SK-N-SH treated with all-trans-retinoic acid at 6 μM for 48 hours (cell line): ENCODE results near the gene TNFRSF1B.

Experiments
- ARNTL ChIP-seq: fragments of 450-650 bp; formaldehyde crosslinking; IDR thresholded peaks from 2 replicates; pipeline ENCODE4 v1.5.0; 2020; ENCODE audit warnings: low read depth, mild to moderate bottlenecking, moderate library complexity, borderline replicate concordance
- ESRRG ChIP-seq: fragments of 250-450 bp; sonication (Bioruptor Pico); IDR thresholded peaks from 2 replicates; pipeline ENCODE4 v1.6.1; 2021; ENCODE audit warnings: mild to moderate bottlenecking
- GLIS3 ChIP-seq: fragments of 250-450 bp; sonication (Bioruptor Pico); IDR thresholded peaks from 2 replicates; pipeline ENCODE4 v1.5.0; 2020; ENCODE audit warnings: mild to moderate bottlenecking, moderate library complexity
- PPARA ChIP-seq: fragments of 250-450 bp; sonication (Bioruptor Pico); IDR thresholded peaks from 2 replicates; pipeline ENCODE4 v1.5.0; 2020; ENCODE audit warnings: mild to moderate bottlenecking, borderline replicate concordance
- ZC3H10 ChIP-seq: fragments of 250-450 bp; sonication (Bioruptor Pico); IDR thresholded peaks from 2 replicates; pipeline ENCODE4 v1.5.1; 2021; ENCODE audit warnings: mild to moderate bottlenecking, moderate library complexity
- ZFP3 ChIP-seq: fragments of 250-450 bp; sonication (Bioruptor Pico); IDR thresholded peaks from 2 replicates; pipeline ENCODE4 v1.5.0; 2020; ENCODE audit warnings: mild to moderate bottlenecking, moderate library complexity
- ZNF565 ChIP-seq: fragments of 450-650 bp; formaldehyde crosslinking; conservative IDR thresholded peaks from 2 replicates; pipeline ENCODE4 v1.5.0; 2020; ENCODE audit warnings: low read depth, mild to moderate bottlenecking, moderate library complexity
- ZNF70 ChIP-seq: fragments of 450-650 bp; formaldehyde crosslinking; IDR thresholded peaks from 2 replicates; pipeline ENCODE4 v1.5.0; 2020; ENCODE audit warnings: mild to moderate bottlenecking, moderate library complexity
- ZNF8 ChIP-seq: fragments of 450-650 bp; formaldehyde crosslinking; IDR thresholded peaks from 2 replicates; pipeline ENCODE4 v1.5.0; 2020; ENCODE audit warnings: mild to moderate bottlenecking, moderate library complexity
- TF ChIP-seq, protein P1 (sequence below): fragments of 250-450 bp; sonication (Bioruptor Pico); IDR thresholded peaks from 2 replicates; pipeline ENCODE4 v1.8.0; 2020; ENCODE audit warnings: mild to moderate bottlenecking, moderate library complexity, borderline replicate concordance
- TF ChIP-seq, protein P2 (sequence below): fragments of 250-450 bp; sonication (Bioruptor Pico); IDR thresholded peaks from 2 replicates; pipeline ENCODE4 v1.5.1; 2021; ENCODE audit warnings: mild to moderate bottlenecking, moderate library complexity

- TF ChIP-seq ZFP3 (CRISPR knock-in tag) (no peak), ZNF70 (CRISPR knock-in tag) (no peak), GLIS3 (CRISPR knock-in tag) (no peak), ESRRG (CRISPR knock-in tag) (no peak), ARNTL (CRISPR knock-in tag) (no peak), ZNF565 (CRISPR knock-in tag) (no peak), ZC3H10 (CRISPR knock-in tag) (no peak), PPARA (CRISPR knock-in tag) (no peak), ZNF8 (CRISPR knock-in tag) (no peak)
- TF ChIP-seq, protein P1, sequence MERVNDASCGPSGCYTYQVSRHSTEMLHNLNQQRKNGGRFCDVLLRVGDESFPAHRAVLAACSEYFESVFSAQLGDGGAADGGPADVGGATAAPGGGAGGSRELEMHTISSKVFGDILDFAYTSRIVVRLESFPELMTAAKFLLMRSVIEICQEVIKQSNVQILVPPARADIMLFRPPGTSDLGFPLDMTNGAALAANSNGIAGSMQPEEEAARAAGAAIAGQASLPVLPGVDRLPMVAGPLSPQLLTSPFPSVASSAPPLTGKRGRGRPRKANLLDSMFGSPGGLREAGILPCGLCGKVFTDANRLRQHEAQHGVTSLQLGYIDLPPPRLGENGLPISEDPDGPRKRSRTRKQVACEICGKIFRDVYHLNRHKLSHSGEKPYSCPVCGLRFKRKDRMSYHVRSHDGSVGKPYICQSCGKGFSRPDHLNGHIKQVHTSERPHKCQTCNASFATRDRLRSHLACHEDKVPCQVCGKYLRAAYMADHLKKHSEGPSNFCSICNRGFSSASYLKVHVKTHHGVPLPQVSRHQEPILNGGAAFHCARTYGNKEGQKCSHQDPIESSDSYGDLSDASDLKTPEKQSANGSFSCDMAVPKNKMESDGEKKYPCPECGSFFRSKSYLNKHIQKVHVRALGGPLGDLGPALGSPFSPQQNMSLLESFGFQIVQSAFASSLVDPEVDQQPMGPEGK, result no peak
- TF ChIP-seq, protein P2, sequence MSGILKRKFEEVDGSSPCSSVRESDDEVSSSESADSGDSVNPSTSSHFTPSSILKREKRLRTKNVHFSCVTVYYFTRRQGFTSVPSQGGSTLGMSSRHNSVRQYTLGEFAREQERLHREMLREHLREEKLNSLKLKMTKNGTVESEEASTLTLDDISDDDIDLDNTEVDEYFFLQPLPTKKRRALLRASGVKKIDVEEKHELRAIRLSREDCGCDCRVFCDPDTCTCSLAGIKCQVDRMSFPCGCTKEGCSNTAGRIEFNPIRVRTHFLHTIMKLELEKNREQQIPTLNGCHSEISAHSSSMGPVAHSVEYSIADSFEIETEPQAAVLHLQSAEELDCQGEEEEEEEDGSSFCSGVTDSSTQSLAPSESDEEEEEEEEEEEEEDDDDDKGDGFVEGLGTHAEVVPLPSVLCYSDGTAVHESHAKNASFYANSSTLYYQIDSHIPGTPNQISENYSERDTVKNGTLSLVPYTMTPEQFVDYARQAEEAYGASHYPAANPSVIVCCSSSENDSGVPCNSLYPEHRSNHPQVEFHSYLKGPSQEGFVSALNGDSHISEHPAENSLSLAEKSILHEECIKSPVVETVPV (CRISPR knock-in tag), result no peak
Observed at GRCh38 chr1:12244585-12244984, 77.8 kb downstream of the TNFRSF1B start.
